ENCODE measurements around the gene PDHX.

DNA sequence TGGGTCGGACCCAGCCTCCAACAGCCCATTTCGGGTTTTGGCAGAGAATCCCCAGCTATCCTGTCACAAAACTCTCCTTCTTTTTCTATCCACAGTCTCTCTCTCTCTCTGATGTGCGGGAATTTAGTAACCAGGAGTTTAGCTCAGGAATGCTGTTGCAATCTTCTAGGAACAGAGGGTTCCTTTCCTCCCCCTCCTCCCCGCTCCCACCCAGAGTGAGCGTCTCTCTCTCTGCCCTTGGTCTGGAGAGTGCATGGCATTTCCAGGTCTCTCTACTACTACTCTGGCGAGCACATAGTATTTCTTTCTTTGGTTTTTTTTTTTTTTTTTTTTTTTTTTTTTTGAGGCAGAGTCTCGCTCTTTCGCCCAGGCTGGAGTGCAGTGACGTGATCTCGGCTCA lies 17.9 kb upstream of the PDHX start:
- TF ChIP-seq POLR2A (IDR thresholded peaks at IDR 0.05) (no peak), EP300 (IDR thresholded peaks at IDR 0.05) (no peak), POLR2AphosphoS5 (IDR thresholded peaks at IDR 0.05) (no peak)
- TF ChIP-seq, protein P1, sequence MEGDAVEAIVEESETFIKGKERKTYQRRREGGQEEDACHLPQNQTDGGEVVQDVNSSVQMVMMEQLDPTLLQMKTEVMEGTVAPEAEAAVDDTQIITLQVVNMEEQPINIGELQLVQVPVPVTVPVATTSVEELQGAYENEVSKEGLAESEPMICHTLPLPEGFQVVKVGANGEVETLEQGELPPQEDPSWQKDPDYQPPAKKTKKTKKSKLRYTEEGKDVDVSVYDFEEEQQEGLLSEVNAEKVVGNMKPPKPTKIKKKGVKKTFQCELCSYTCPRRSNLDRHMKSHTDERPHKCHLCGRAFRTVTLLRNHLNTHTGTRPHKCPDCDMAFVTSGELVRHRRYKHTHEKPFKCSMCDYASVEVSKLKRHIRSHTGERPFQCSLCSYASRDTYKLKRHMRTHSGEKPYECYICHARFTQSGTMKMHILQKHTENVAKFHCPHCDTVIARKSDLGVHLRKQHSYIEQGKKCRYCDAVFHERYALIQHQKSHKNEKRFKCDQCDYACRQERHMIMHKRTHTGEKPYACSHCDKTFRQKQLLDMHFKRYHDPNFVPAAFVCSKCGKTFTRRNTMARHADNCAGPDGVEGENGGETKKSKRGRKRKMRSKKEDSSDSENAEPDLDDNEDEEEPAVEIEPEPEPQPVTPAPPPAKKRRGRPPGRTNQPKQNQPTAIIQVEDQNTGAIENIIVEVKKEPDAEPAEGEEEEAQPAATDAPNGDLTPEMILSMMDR (IDR thresholded peaks at IDR 0.05) = no peak

Measured in upper lobe of left lung (tissue), 4 donors.